Endothelial cell of umbilical vein (primary cell): ENCODE measurements around the gene EPDR1. TPM values are rescaled to one million over a fixed set of nuclear protein-coding genes. Genes with fewer than 3 reads are reported as not detected.

Experiments used
- BruUV-seq: library from RNA; stranded (reverse); fragments of 400-500 nt; replicated peaks from 2 replicates; lab custom pipeline; 2021; lab: Mats Ljungman, UMichigan
- CTCF ChIA-PET: fragments of 300-600, 350-600 bp; sonication (Branson Sonifier 250); formaldehyde crosslinking; loops from one replicate; lab custom pipeline; 2021; ENCODE audit warnings: antibody characterized with exemption, inconsistent platforms; lab: Charles Lee
- POLR2A ChIA-PET: fragments of 300-600, 350-600 bp; sonication (Branson Sonifier 250); formaldehyde crosslinking; loops from one replicate; lab custom pipeline; 2021; ENCODE audit warnings: antibody characterized with exemption, inconsistent platforms; lab: Charles Lee
- DNase-seq: peaks from one replicate; pipeline ENCODE4 v3.0.0-alpha.2; 2011; ENCODE audit warnings: low read depth, low spot score
- FAIRE-seq: peaks from 2 replicates; lab custom pipeline; 2011; peaks lifted over from hg19 to GRCh38; lab: Jason Lieb, UNC
- H2AFZ ChIP-seq: 2 replicates; pipeline ENCODE4 v1.6.0; 2012; ENCODE audit warnings: low read depth, low read length, control low read depth, inconsistent platforms
- H3K27ac ChIP-seq: 2 replicates; pipeline ENCODE4 v1.5.1; 2011; ENCODE audit warnings: low read depth, mild to moderate bottlenecking, control low read depth, low read length, moderate library complexity; ENCODE audit not compliant: insufficient read depth
- H3K27me3 ChIP-seq, 2 experiments: 2 replicates each; pipeline versions ENCODE4 v1.6.0 to v1.6.1; 2011; ENCODE audit warnings: low read length in 2 of 2, mixed read lengths in 1 of 2; ENCODE audit not compliant: control insufficient read depth in 2 of 2, insufficient read depth in 2 of 2
- H3K36me3 ChIP-seq, 2 experiments: 2 replicates in 1 of 2; 3 replicates in 1 of 2; pipeline ENCODE4 v1.5.1; 2011; ENCODE audit warnings: low read length in 2 of 2, mild to moderate bottlenecking in 1 of 2, moderate library complexity in 1 of 2; ENCODE audit not compliant: control insufficient read depth in 2 of 2, insufficient read depth in 2 of 2; ENCODE audit errors: extremely low read depth in 1 of 2
- H3K4me1 ChIP-seq: 3 replicates; pipeline ENCODE4 v1.5.1; 2011; ENCODE audit warnings: mild to moderate bottlenecking, low read length; ENCODE audit not compliant: control insufficient read depth, insufficient read depth; ENCODE audit errors: extremely low read depth
- H3K4me2 ChIP-seq: 2 replicates; pipeline ENCODE4 v1.6.1; 2011; ENCODE audit warnings: low read length, control low read depth, mixed read lengths; ENCODE audit not compliant: insufficient read depth
- H3K4me3 ChIP-seq, 3 experiments: fragments of 200-600 bp in 1 of 3; sonication (generic), shearing (Covaris generic) in 1 of 3; replicated peaks in 1 of 3; 2 replicates each; pipeline ENCODE4 v1.5.1; 2011 to 2016; ENCODE audit warnings: control low read depth in 3 of 3, low read length in 3 of 3, mild to moderate bottlenecking in 2 of 3, inconsistent platforms in 1 of 3, low read depth in 1 of 3, moderate library complexity in 1 of 3; ENCODE audit not compliant: insufficient read depth in 1 of 3
- H3K79me2 ChIP-seq: 2 replicates; pipeline ENCODE4 v1.6.0; 2012; ENCODE audit warnings: low read length, inconsistent platforms; ENCODE audit not compliant: control insufficient read depth, insufficient read depth
- H3K9ac ChIP-seq: replicated peaks from 2 replicates; pipeline ENCODE3; 2011; ENCODE audit warnings: low read length, control low read depth; ENCODE audit not compliant: insufficient read depth; ENCODE audit errors: extremely low read depth
- H3K9me1 ChIP-seq: replicated peaks from 3 replicates; pipeline ENCODE4 v1.6.0; 2011; ENCODE audit warnings: mild to moderate bottlenecking, low read length; ENCODE audit not compliant: control insufficient read depth, insufficient read depth; ENCODE audit errors: extremely low read depth
- H3K9me3 ChIP-seq: replicated peaks from 2 replicates; pipeline ENCODE4 v1.5.1; 2012; ENCODE audit warnings: low read length, inconsistent platforms; ENCODE audit not compliant: control insufficient read depth, insufficient read depth
- H4K20me1 ChIP-seq: replicated peaks from 2 replicates; pipeline ENCODE3; 2011; ENCODE audit warnings: mild to moderate bottlenecking, low read length; ENCODE audit not compliant: control insufficient read depth, insufficient read depth; ENCODE audit errors: extremely low read depth
- EZH2 ChIP-seq: IDR thresholded peaks from 2 replicates; pipeline ENCODE4 v1.6.1; 2012; ENCODE audit warnings: borderline replicate concordance, low read depth, mild to moderate bottlenecking, moderate library complexity, low read length, inconsistent platforms; ENCODE audit not compliant: severe bottlenecking
- FOS ChIP-seq: IDR thresholded peaks from 2 replicates; pipeline ENCODE4 v1.6.1; 2011; ENCODE audit warnings: mild to moderate bottlenecking, low read length, moderate library complexity, borderline replicate concordance; ENCODE audit not compliant: insufficient read depth
- JUN ChIP-seq: IDR thresholded peaks from 2 replicates; pipeline ENCODE4 v1.6.1; 2011; ENCODE audit warnings: borderline replicate concordance, low read depth; ENCODE audit not compliant: insufficient read length, insufficient read depth
- MYC ChIP-seq: IDR thresholded peaks from one replicate; pipeline ENCODE4 v1.6.1; 2011; ENCODE audit warnings: mild to moderate bottlenecking, low read depth, low read length
- POLR2A ChIP-seq: IDR thresholded peaks from 2 replicates; pipeline ENCODE4 v1.6.1; 2012; ENCODE audit warnings: low read depth, mild to moderate bottlenecking, control low read depth, low read length
- dilution Hi-C: fragments of 300-500 bp; cut with MboI; formaldehyde crosslinking; loops from one replicate; pipeline ENCODE4 v1.15.0; 2019; ENCODE audit warnings: low sequenced_read_pairs; ENCODE audit not compliant: extremely low pct_ligation_motif_present
- intact Hi-C: fragments of 100-400 bp; cut with micrococcal nuclease; formaldehyde crosslinking; loops from one replicate; pipeline ENCODE4 v1.10.0; 2022
- polyA plus RNA-seq, 4 experiments: library from polyadenylated mRNA; depleted of rRNA in 3 of 4; stranded (reverse) in 3 of 4; unstranded in 1 of 4; fragments of >200 nt; gene quantifications; 2 replicates each; pipeline versions ENCODE4 v1.2.1 to v1.2.3, GENCODE V29; 2011 to 2012; ENCODE audit warnings: missing spikeins in 1 of 4
- total RNA-seq: library from RNA; stranded (reverse); gene quantifications from 2 replicates; pipeline ENCODE4 v1.2.3, GENCODE V29; 2021
- TF ChIP-seq, protein P1 (sequence below), 2 donors: IDR thresholded peaks; 1 replicate in 1 of 2; 2 replicates in 1 of 2; pipeline ENCODE4 v1.5.1; 2011; ENCODE audit warnings: low read length in 2 of 2, mild to moderate bottlenecking in 2 of 2, moderate library complexity in 2 of 2, control low read depth in 1 of 2, inconsistent platforms in 1 of 2, low read depth in 1 of 2; ENCODE audit not compliant: insufficient read depth in 1 of 2; ENCODE audit errors: extremely low read depth in 1 of 2
- TF ChIP-seq, protein P2 (sequence below): IDR thresholded peaks from 2 replicates; pipeline ENCODE4 v1.6.1; 2011; ENCODE audit not compliant: insufficient read depth, insufficient read length

Gene EPDR1
- total and polyA plus RNA-seq, 2 donors (not counting 3 experiments of a cell fraction or from before 2014, with no cell fraction given) = 0.40 to 0.66 TPM

DNA sequence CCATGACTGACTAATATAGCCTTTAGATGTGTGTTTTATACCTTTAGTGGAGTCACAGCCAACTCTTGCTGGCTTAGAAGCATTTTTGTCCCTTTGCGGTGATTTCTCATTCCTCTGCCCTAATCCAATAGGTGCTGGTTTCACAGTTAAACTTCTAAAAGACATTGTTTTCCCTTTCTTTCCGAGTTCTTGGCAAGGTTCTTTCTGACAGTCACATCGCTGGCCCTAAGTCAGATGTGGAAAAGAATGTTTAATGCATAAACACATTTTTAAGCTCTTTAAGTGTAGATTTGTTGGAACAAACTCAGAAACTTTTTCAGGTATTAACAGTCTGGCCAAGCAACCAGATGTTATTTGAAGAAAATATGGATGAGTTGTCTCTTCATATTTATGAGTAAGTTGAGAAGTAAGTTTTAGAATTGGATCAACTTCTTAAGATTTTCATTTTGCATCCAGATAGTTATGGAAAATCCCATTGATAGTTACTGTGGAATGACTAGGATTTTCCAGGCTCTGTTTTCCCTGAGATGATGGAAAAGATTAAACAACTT lies 4.1 kb downstream of the EPDR1 start:
- Histone ChIP-seq H2AFZ (no peak overlapping the region), H3K4me2 (no peak overlapping the region), H3K4me3 (no peak overlapping the region), H3K4me1 (no peaks in the 10 kb centered on the region), H3K79me2 (no peaks in the 10 kb centered on the region), H3K9ac (no peak overlapping the region), H3K27ac (no peak overlapping the region), H3K36me3 (no peaks in the 10 kb centered on the region), H3K9me3 (no peaks in the 10 kb centered on the region), H4K20me1 (no peaks in the 10 kb centered on the region), H3K9me1 (no peaks in the 10 kb centered on the region), H3K27me3 (peaks cover 4 to 18% of the 10 kb centered on the region in 2 experiments)
- no peak for DNase-seq
- no peak for FAIRE-seq
- CTCF ChIA-PET = no interaction called here
- POLR2A ChIA-PET = no interaction called here
- intact Hi-C loops = no loop called here
- BruUV-seq = no TSS peak
- TF ChIP-seq, protein P1, sequence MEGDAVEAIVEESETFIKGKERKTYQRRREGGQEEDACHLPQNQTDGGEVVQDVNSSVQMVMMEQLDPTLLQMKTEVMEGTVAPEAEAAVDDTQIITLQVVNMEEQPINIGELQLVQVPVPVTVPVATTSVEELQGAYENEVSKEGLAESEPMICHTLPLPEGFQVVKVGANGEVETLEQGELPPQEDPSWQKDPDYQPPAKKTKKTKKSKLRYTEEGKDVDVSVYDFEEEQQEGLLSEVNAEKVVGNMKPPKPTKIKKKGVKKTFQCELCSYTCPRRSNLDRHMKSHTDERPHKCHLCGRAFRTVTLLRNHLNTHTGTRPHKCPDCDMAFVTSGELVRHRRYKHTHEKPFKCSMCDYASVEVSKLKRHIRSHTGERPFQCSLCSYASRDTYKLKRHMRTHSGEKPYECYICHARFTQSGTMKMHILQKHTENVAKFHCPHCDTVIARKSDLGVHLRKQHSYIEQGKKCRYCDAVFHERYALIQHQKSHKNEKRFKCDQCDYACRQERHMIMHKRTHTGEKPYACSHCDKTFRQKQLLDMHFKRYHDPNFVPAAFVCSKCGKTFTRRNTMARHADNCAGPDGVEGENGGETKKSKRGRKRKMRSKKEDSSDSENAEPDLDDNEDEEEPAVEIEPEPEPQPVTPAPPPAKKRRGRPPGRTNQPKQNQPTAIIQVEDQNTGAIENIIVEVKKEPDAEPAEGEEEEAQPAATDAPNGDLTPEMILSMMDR (IDR thresholded peaks at IDR 0.05; ENCODE audit: extremely low read depth in 1 of 2, insufficient read depth in 1 of 2, low read depth in 1 of 2, low read length in 2 of 2) = no peak
- TF ChIP-seq JUN (no peak), EZH2 (no peak), POLR2A (no peak), FOS (no peak), MYC (no peak)
- TF ChIP-seq, protein P2, sequence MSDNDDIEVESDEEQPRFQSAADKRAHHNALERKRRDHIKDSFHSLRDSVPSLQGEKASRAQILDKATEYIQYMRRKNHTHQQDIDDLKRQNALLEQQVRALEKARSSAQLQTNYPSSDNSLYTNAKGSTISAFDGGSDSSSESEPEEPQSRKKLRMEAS = no peak
- dilution Hi-C loops = no loop called here
